Neural progenitor cell (in vitro differentiated cells): Measurements from ENCODE around the gene PRDX6.
"Not testable (repeated sequence)": the region's sequence is repeated elsewhere in the genome, so short reads cannot be mapped to it uniquely, and the experiment has no call there.

Experiments used
- CTCF ChIP-seq: fragments of 200-600 bp; sonication (generic); IDR thresholded peaks from 2 replicates; pipeline ENCODE4 v1.5.1; 2017; ENCODE audit warnings: antibody characterized with exemption, mild to moderate bottlenecking
- EZH2 ChIP-seq: fragments of 200-600 bp; sonication (generic); IDR thresholded peaks from 2 replicates; pipeline ENCODE4 v1.6.1; 2017; ENCODE audit warnings: antibody characterized with exemption, mild to moderate bottlenecking, moderate library complexity

GRCh38 chr1:173464185-173464584 lies 12.9 kb upstream of the PRDX6 start:
- not testable (repeated sequence) for TF ChIP-seq CTCF, EZH2
